ENCODE measurements around the gene TUT4. TPM values are rescaled to one million over a fixed set of nuclear protein-coding genes. Genes with fewer than 3 reads are reported as not detected.

TUT4 gene
- total RNA-seq, 1 donor from 2014 or later, result 139 TPM

DNA sequence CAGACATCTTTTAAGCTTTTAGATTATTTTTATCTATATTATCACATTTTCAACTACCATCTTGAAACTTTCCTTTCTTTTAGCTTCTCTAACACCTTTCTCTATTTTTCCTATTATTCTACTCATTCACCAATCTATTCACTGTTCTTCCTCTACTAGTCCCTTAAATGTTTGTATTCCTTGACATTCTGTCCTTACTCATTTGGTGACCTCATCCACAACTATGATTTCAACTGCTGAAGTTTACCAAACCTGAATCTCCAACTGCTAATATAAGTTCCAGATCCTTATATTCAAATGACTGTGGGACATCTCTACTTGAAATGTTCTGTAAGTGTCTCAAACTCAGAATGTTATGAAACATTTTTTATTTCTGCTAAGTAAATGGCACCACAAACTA is 49.2 kb downstream of the TUT4 start:
- no peak overlapping the region for H3K4me3 ChIP-seq
- H3F3A ChIP-seq (ENCODE audit: low read depth), result no peaks in the 10 kb centered on the region
- Mint-ChIP-seq H3K4me1 (no peaks in the 10 kb centered on the region), H3K9me3 (peaks cover 3% of the 10 kb centered on the region), H3K36me3 (peaks cover 40% of the 10 kb centered on the region), H3K27me3 (ENCODE audit: insufficient read depth, low read depth) (no peaks in the 10 kb centered on the region), H3K4me3 (no peak overlapping the region), H3K27ac (no peak overlapping the region)
- H4K20me1 ChIP-seq (ENCODE audit: low read depth), result peaks cover 15% of the 10 kb centered on the region
- H3K79me2 ChIP-seq (ENCODE audit: low read depth), result peaks cover 25% of the 10 kb centered on the region
- DNase-seq (ENCODE audit: low spot score), result no peak
- H2AFZ ChIP-seq (replicated peaks), result no peak overlapping the region
- no peaks in the 10 kb centered on the region for H3K4me1 ChIP-seq
- H3K4me2 ChIP-seq, result no peak overlapping the region
- H3K27me3 ChIP-seq, result no peaks in the 10 kb centered on the region
- no peaks in the 10 kb centered on the region for H3K36me3 ChIP-seq
- no peak overlapping the region for H3K9ac ChIP-seq
- TF ChIP-seq, protein P1, sequence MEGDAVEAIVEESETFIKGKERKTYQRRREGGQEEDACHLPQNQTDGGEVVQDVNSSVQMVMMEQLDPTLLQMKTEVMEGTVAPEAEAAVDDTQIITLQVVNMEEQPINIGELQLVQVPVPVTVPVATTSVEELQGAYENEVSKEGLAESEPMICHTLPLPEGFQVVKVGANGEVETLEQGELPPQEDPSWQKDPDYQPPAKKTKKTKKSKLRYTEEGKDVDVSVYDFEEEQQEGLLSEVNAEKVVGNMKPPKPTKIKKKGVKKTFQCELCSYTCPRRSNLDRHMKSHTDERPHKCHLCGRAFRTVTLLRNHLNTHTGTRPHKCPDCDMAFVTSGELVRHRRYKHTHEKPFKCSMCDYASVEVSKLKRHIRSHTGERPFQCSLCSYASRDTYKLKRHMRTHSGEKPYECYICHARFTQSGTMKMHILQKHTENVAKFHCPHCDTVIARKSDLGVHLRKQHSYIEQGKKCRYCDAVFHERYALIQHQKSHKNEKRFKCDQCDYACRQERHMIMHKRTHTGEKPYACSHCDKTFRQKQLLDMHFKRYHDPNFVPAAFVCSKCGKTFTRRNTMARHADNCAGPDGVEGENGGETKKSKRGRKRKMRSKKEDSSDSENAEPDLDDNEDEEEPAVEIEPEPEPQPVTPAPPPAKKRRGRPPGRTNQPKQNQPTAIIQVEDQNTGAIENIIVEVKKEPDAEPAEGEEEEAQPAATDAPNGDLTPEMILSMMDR (IDR thresholded peaks at IDR 0.05), result no peak
- TF ChIP-seq EZH2 (IDR thresholded peaks at IDR 0.05) (no peak), EZH2phosphoT487 (IDR thresholded peaks at IDR 0.05) (no peak)
- H3K27ac ChIP-seq, result no peak overlapping the region
- no peaks in the 10 kb centered on the region for H3K9me3 ChIP-seq (ENCODE audit: low read depth)

DNA sequence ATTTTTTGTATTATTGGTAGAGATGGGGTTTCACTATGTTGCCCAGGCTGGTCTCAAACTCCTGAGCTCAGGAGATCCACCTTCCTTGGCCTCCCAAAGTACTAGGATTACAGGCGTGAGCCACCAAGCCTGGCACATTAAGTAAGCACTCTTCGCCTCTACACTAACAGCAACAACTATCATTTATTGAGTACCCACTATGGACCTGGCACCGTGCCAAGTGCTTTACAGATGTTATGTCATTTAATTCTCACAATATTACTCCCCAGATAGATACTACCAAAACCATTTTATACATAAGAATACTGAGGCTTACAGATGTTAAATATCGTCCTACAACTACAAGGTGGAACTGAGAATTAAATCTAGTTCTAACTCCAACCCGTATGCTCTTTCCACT is 50.1 kb downstream of the TUT4 start:
- Histone ChIP-seq H2AFZ (replicated peaks) (no peak overlapping the region), H3K4me2 (no peak overlapping the region), H3K4me3 (no peak overlapping the region), H3K4me1 (peaks cover 2% of the 10 kb centered on the region), H3K79me2 (ENCODE audit: low read depth) (peaks cover 33% of the 10 kb centered on the region), H3K36me3 (no peaks in the 10 kb centered on the region), H3F3A (ENCODE audit: low read depth) (no peaks in the 10 kb centered on the region), H3K27ac (no peak overlapping the region), H3K9me3 (ENCODE audit: low read depth) (no peaks in the 10 kb centered on the region), H4K20me1 (ENCODE audit: low read depth) (peaks cover 15% of the 10 kb centered on the region), H3K9ac (no peak overlapping the region), H3K27me3 (no peaks in the 10 kb centered on the region)
- Mint-ChIP-seq H3K9me3 (peaks cover 3% of the 10 kb centered on the region), H3K4me3 (no peak overlapping the region), H3K27ac (no peak overlapping the region), H3K27me3 (ENCODE audit: insufficient read depth, low read depth) (no peaks in the 10 kb centered on the region), H3K4me1 (no peaks in the 10 kb centered on the region), H3K36me3 (peaks cover 40% of the 10 kb centered on the region)
- DNase-seq (ENCODE audit: low spot score), result no peak
- TF ChIP-seq, protein P1 (IDR thresholded peaks at IDR 0.05), result no peak
- TF ChIP-seq EZH2 (IDR thresholded peaks at IDR 0.05) (no peak), EZH2phosphoT487 (IDR thresholded peaks at IDR 0.05) (no peak)

DNA sequence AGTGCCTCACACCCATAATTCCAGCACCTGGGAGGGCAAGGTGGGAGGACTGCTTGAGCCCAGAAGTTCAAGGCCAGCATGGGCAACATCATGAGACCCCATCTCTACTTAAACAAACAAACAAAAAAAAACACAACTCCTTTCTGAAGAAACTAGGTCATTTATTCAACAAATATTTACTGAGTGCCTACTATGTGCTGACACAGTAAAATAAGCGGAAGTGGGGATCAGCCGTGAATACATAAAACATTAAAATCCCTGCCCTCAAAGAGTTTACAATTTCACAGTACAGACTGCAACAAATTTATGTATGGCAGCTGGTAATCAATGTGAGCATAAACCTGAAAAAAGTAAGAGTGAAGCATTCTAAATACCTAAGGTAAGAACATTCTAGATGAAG is 65.3 kb downstream of the TUT4 start:
- no peaks in the 10 kb centered on the region for H3K4me1 Mint-ChIP-seq

DNA sequence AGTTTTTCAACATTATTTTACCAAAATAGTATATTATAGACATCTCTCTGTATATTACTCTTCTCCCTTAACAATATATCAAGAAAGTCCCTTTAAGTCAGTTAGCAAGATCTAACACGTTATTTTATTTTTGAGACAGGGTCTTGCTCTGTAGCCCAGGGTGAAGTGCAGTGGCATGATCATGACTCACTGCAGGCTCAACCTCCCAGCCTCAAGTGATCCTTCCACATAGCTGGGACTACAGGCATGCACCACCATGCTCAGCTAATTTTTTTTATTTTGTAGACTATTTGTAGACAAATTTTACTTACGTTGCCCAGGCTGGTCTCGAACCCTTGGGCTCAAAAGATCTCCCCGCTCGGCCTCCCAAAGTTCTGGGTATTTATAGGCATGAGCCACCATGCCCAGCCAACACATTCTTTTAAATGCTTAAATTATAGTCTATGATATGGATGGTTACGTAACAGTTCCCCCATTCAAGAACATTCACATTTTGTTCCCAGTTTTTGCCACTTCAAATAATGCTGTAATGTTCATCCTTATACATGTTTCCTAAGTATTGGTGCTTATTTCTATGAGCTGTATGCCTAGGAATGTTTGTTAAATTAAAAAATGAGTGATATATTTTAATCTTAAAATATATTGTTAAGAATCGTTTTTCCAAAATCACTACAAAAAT is 70.4 kb downstream of the TUT4 start:
- H4K20me1 ChIP-seq (ENCODE audit: low read depth), result no peaks in the 10 kb centered on the region
- Mint-ChIP-seq H3K4me3 (no peak overlapping the region), H3K27me3 (ENCODE audit: insufficient read depth, low read depth) (no peaks in the 10 kb centered on the region), H3K36me3 (peaks cover 10% of the 10 kb centered on the region), H3K27ac (no peak overlapping the region), H3K4me1 (no peaks in the 10 kb centered on the region), H3K9me3 (no peaks in the 10 kb centered on the region)
- no peaks in the 10 kb centered on the region for H3K4me1 ChIP-seq
- H3K4me3 ChIP-seq, result no peak overlapping the region
- TF ChIP-seq EZH2 (IDR thresholded peaks at IDR 0.05), result no peak
- TF ChIP-seq, protein P1 (IDR thresholded peaks at IDR 0.05), result no peak
- no peak for TF ChIP-seq EZH2phosphoT487 (IDR thresholded peaks at IDR 0.05)
- H3K9ac ChIP-seq, result no peak overlapping the region
- no peak overlapping the region for H3K4me2 ChIP-seq
- DNase-seq (ENCODE audit: low spot score), result no peak
- no peaks in the 10 kb centered on the region for H3K27me3 ChIP-seq
- no peak overlapping the region for H2AFZ ChIP-seq (replicated peaks)
- no peaks in the 10 kb centered on the region for H3K79me2 ChIP-seq (ENCODE audit: low read depth)
- H3K27ac ChIP-seq, result no peak overlapping the region
- H3K9me3 ChIP-seq (ENCODE audit: low read depth), result no peaks in the 10 kb centered on the region
- H3F3A ChIP-seq (ENCODE audit: low read depth), result peaks cover 12% of the 10 kb centered on the region
- peaks cover 7% of the 10 kb centered on the region for H3K36me3 ChIP-seq

More for the DNA sequence above, 65.3 kb downstream of the TUT4 start:
- Mint-ChIP-seq H3K27me3 (ENCODE audit: insufficient read depth, low read depth) (no peaks in the 10 kb centered on the region), H3K27ac (no peak overlapping the region), H3K36me3 (peaks cover 15% of the 10 kb centered on the region), H3K9me3 (no peaks in the 10 kb centered on the region), H3K4me3 (no peak overlapping the region)
- no peak for TF ChIP-seq EZH2 (IDR thresholded peaks at IDR 0.05)
- no peaks in the 10 kb centered on the region for H3K27me3 ChIP-seq
- no peak for DNase-seq (ENCODE audit: low spot score)
- H3K4me3 ChIP-seq, result no peak overlapping the region
- H3K4me2 ChIP-seq, result no peak overlapping the region
- H3K79me2 ChIP-seq (ENCODE audit: low read depth), result no peaks in the 10 kb centered on the region
- H4K20me1 ChIP-seq (ENCODE audit: low read depth), result peaks cover 6% of the 10 kb centered on the region
- peaks cover 21% of the 10 kb centered on the region for H3K36me3 ChIP-seq
- H3F3A ChIP-seq (ENCODE audit: low read depth), result peaks cover 26% of the 10 kb centered on the region
- no peak overlapping the region for H3K27ac ChIP-seq
- H3K9me3 ChIP-seq (ENCODE audit: low read depth), result no peaks in the 10 kb centered on the region
- no peak overlapping the region for H3K9ac ChIP-seq
- H2AFZ ChIP-seq (replicated peaks), result no peak overlapping the region
- no peaks in the 10 kb centered on the region for H3K4me1 ChIP-seq
